ENCODE data around the gene DRICH1.
A peak's percentile ranks its signal among the peaks of the same experiment; 100 is the strongest.
"Not testable (repeated sequence)": the region's sequence is repeated elsewhere in the genome, so short reads cannot be mapped to it uniquely, and the experiment has no call there.

DRICH1 gene

GRCh38 chr22:23639661-23640060 lies 7.5 kb upstream of the DRICH1 start:
- Histone ChIP-seq H3K79me1 (ENCODE audit: low read length) (no peaks in the 10 kb centered on the region), H3K27me3 (ENCODE audit: insufficient read depth, low read length, poor library complexity) (no peaks in the 10 kb centered on the region), H3K18ac (ENCODE audit: low read length) (no peak overlapping the region), H3K36me3 (ENCODE audit: control insufficient read depth, insufficient read depth, low read length) (no peaks in the 10 kb centered on the region), H4K5ac (ENCODE audit: low read length) (no peak overlapping the region), H2AK5ac (ENCODE audit: low read length) (no peak overlapping the region), H3K56ac (ENCODE audit: low read length) (no peak overlapping the region), H3K79me2 (ENCODE audit: control insufficient read depth, insufficient read depth, low read length) (no peaks in the 10 kb centered on the region), H2BK5ac (ENCODE audit: low read length) (no peak overlapping the region), H3K4ac (ENCODE audit: low read depth, low read length) (no peak overlapping the region), H4K8ac (ENCODE audit: low read depth, low read length) (no peak overlapping the region), H3K4me3 (ENCODE audit: low read length) (no peak overlapping the region), H3K9ac (ENCODE audit: low read length) (no peak overlapping the region), H2BK15ac (replicated peaks; ENCODE audit: low read depth) (no peak overlapping the region), H2BK120ac (ENCODE audit: low read depth, low read length) (no peak overlapping the region), H3K27ac (ENCODE audit: low read depth, low read length) (no peak overlapping the region), H3K4me2 (ENCODE audit: low read length) (no peak overlapping the region), H3K4me1 (ENCODE audit: control insufficient read depth, low read depth, low read length) (no peaks in the 10 kb centered on the region), H3K23ac (ENCODE audit: low read length) (no peak overlapping the region)
- no peak for DNase-seq
- WGBS (ENCODE audit: extremely low coverage, insufficient coverage, low lambda C conversion rate): no CpG with 5 or more reads among the region's 7 CpGs

- H3K9ac ChIP-seq (ENCODE audit: low read length): no peak overlapping the region
- H2BK15ac ChIP-seq (replicated peaks; ENCODE audit: low read depth): no peak overlapping the region
- no peak overlapping the region for H3K4me3 ChIP-seq (ENCODE audit: low read length)
- H3K79me2 ChIP-seq (ENCODE audit: control insufficient read depth, insufficient read depth, low read length): no peaks in the 10 kb centered on the region
- H3K4me1 ChIP-seq (ENCODE audit: control insufficient read depth, low read depth, low read length): no peaks in the 10 kb centered on the region
- H2BK5ac ChIP-seq (ENCODE audit: low read length): no peak overlapping the region
- DNase-seq: no peak
- H4K8ac ChIP-seq (ENCODE audit: low read depth, low read length): no peak overlapping the region
- no peaks in the 10 kb centered on the region for H3K27me3 ChIP-seq (ENCODE audit: insufficient read depth, low read length, poor library complexity)
- H3K27ac ChIP-seq (ENCODE audit: low read depth, low read length): no peak overlapping the region
- no peak overlapping the region for H2BK120ac ChIP-seq (ENCODE audit: low read depth, low read length)
- H3K23ac ChIP-seq (ENCODE audit: low read length): no peak overlapping the region
- no peak overlapping the region for H3K4ac ChIP-seq (ENCODE audit: low read depth, low read length)
- H3K79me1 ChIP-seq (ENCODE audit: low read length): no peaks in the 10 kb centered on the region
- no peak overlapping the region for H3K18ac ChIP-seq (ENCODE audit: low read length)
- no peak overlapping the region for H3K4me2 ChIP-seq (ENCODE audit: low read length)
- H3K56ac ChIP-seq (ENCODE audit: low read length): no peak overlapping the region
- H3K36me3 ChIP-seq (ENCODE audit: control insufficient read depth, insufficient read depth, low read length): no peaks in the 10 kb centered on the region
- no CpG with 5 or more reads among the region's 12 CpGs for WGBS (ENCODE audit: extremely low coverage, insufficient coverage, low lambda C conversion rate)
- H2AK5ac ChIP-seq (ENCODE audit: low read length): no peak overlapping the region
- H4K5ac ChIP-seq (ENCODE audit: low read length): no peak overlapping the region
These were observed 6.5 kb upstream of the DRICH1 start for GRCh38 chr22:23638611-23639010.

GRCh38 chr22:23635291-23635690 lies 3.2 kb upstream of the DRICH1 start:
- not testable (repeated sequence) for H3K36me3 ChIP-seq (ENCODE audit: control insufficient read depth, insufficient read depth, low read length); H3K27me3 ChIP-seq (ENCODE audit: insufficient read depth, low read length, poor library complexity); H3K79me1 ChIP-seq (ENCODE audit: low read length); H3K27ac ChIP-seq (ENCODE audit: low read depth, low read length); H2BK15ac ChIP-seq (replicated peaks; ENCODE audit: low read depth); H3K4me3 ChIP-seq (ENCODE audit: low read length); H3K18ac ChIP-seq (ENCODE audit: low read length); H3K9ac ChIP-seq (ENCODE audit: low read length); H3K23ac ChIP-seq (ENCODE audit: low read length); DNase-seq; H4K8ac ChIP-seq (ENCODE audit: low read depth, low read length); H2BK120ac ChIP-seq (ENCODE audit: low read depth, low read length); H3K4me1 ChIP-seq (ENCODE audit: control insufficient read depth, low read depth, low read length); H4K5ac ChIP-seq (ENCODE audit: low read length); H3K4ac ChIP-seq (ENCODE audit: low read depth, low read length); H2AK5ac ChIP-seq (ENCODE audit: low read length); H3K4me2 ChIP-seq (ENCODE audit: low read length); H3K56ac ChIP-seq (ENCODE audit: low read length); H3K79me2 ChIP-seq (ENCODE audit: control insufficient read depth, insufficient read depth, low read length); H2BK5ac ChIP-seq (ENCODE audit: low read length)
- WGBS (ENCODE audit: extremely low coverage, insufficient coverage, low lambda C conversion rate): no CpG with 5 or more reads among the region's 8 CpGs

GRCh38 chr22:23628056-23628743 lies 3.9 kb downstream of the DRICH1 start:
- H3K4me2 ChIP-seq (ENCODE audit: low read length); H3K4me3 ChIP-seq (ENCODE audit: low read length); H4K5ac ChIP-seq (ENCODE audit: low read length); DNase-seq; H3K27me3 ChIP-seq (ENCODE audit: insufficient read depth, low read length, poor library complexity); H2BK5ac ChIP-seq (ENCODE audit: low read length); H2BK15ac ChIP-seq (replicated peaks; ENCODE audit: low read depth); H3K4ac ChIP-seq (ENCODE audit: low read depth, low read length); H3K4me1 ChIP-seq (ENCODE audit: control insufficient read depth, low read depth, low read length); H2AK5ac ChIP-seq (ENCODE audit: low read length); H3K36me3 ChIP-seq (ENCODE audit: control insufficient read depth, insufficient read depth, low read length); H3K27ac ChIP-seq (ENCODE audit: low read depth, low read length); H2BK120ac ChIP-seq (ENCODE audit: low read depth, low read length); H3K79me2 ChIP-seq (ENCODE audit: control insufficient read depth, insufficient read depth, low read length); H4K8ac ChIP-seq (ENCODE audit: low read depth, low read length); H3K18ac ChIP-seq (ENCODE audit: low read length); H3K56ac ChIP-seq (ENCODE audit: low read length); H3K9ac ChIP-seq (ENCODE audit: low read length); H3K79me1 ChIP-seq (ENCODE audit: low read length); H3K23ac ChIP-seq (ENCODE audit: low read length): not testable (repeated sequence)
- no CpG with 5 or more reads among the region's 6 CpGs for WGBS (ENCODE audit: extremely low coverage, insufficient coverage, low lambda C conversion rate)

- H3K9ac ChIP-seq (ENCODE audit: low read length); H3K56ac ChIP-seq (ENCODE audit: low read length); H2BK120ac ChIP-seq (ENCODE audit: low read depth, low read length); H4K5ac ChIP-seq (ENCODE audit: low read length); H2BK15ac ChIP-seq (replicated peaks; ENCODE audit: low read depth); H3K27ac ChIP-seq (ENCODE audit: low read depth, low read length); H2AK5ac ChIP-seq (ENCODE audit: low read length); H3K79me2 ChIP-seq (ENCODE audit: control insufficient read depth, insufficient read depth, low read length); H3K23ac ChIP-seq (ENCODE audit: low read length); H3K4me2 ChIP-seq (ENCODE audit: low read length); H3K36me3 ChIP-seq (ENCODE audit: control insufficient read depth, insufficient read depth, low read length); H4K8ac ChIP-seq (ENCODE audit: low read depth, low read length); H3K4ac ChIP-seq (ENCODE audit: low read depth, low read length); H3K79me1 ChIP-seq (ENCODE audit: low read length); H3K27me3 ChIP-seq (ENCODE audit: insufficient read depth, low read length, poor library complexity); H2BK5ac ChIP-seq (ENCODE audit: low read length); H3K4me3 ChIP-seq (ENCODE audit: low read length); H3K18ac ChIP-seq (ENCODE audit: low read length); H3K4me1 ChIP-seq (ENCODE audit: control insufficient read depth, low read depth, low read length): not testable (repeated sequence)
- WGBS (ENCODE audit: extremely low coverage, insufficient coverage, low lambda C conversion rate): no CpG with 5 or more reads among the region's 3 CpGs
- peak; percentile 28 for DNase-seq
These were observed 4.6 kb downstream of the DRICH1 start for GRCh38 chr22:23627401-23628055.
